H1 (cell line): ENCODE results near the gene LRP1. TPM values are rescaled to one million over a fixed set of nuclear protein-coding genes. Genes with fewer than 3 reads are reported as not detected.

ENCODE experiments used
- CTCF ChIA-PET: fragments of 300-600 bp; sonication (Branson Sonifier 250); formaldehyde crosslinking; loops from one replicate; lab custom pipeline; 2021; ENCODE audit not compliant: partially characterized antibody; lab: Charles Lee
- POLR2A ChIA-PET: fragments of 300-600 bp; sonication (Branson Sonifier 250); formaldehyde crosslinking; loops from one replicate; lab custom pipeline; 2021; ENCODE audit warnings: inconsistent platforms; ENCODE audit not compliant: partially characterized antibody; lab: Charles Lee
- DNase-seq, 2 experiments: peaks; one replicate each; pipeline versions ENCODE4 v3.0.0 to v3.0.0-alpha.2; 2010 to 2022; ENCODE audit warnings: low spot score in 2 of 2, low read depth in 1 of 2, mixed read lengths in 1 of 2
- FAIRE-seq: peaks from 2 replicates; lab custom pipeline; 2011; peaks lifted over from hg19 to GRCh38; lab: Jason Lieb, UNC
- H2AFZ ChIP-seq: 2 replicates; pipeline ENCODE4 v1.8.1; 2012; ENCODE audit warnings: low read length, inconsistent platforms
- H2AK5ac ChIP-seq: 2 replicates; pipeline ENCODE4 v1.6.1; 2013; ENCODE audit warnings: low read depth, low read length
- H2BK120ac ChIP-seq: replicated peaks from 2 replicates; pipeline ENCODE3; 2013; ENCODE audit warnings: low read depth, low read length, inconsistent platforms
- H2BK12ac ChIP-seq: 2 replicates; pipeline ENCODE4 v1.6.1; 2013; ENCODE audit warnings: low read depth, low read length
- H2BK15ac ChIP-seq: 2 replicates; pipeline ENCODE4 v1.6.1; 2013; ENCODE audit warnings: low read length
- H2BK20ac ChIP-seq: 2 replicates; pipeline ENCODE4 v1.6.1; 2013; ENCODE audit warnings: low read length
- H2BK5ac ChIP-seq: 2 replicates; pipeline ENCODE4 v1.6.1; 2013; ENCODE audit warnings: low read depth, low read length
- H3K14ac ChIP-seq: 2 replicates; pipeline ENCODE4 v1.6.1; 2013; ENCODE audit warnings: inconsistent platforms; ENCODE audit not compliant: insufficient read length
- H3K18ac ChIP-seq: 2 replicates; pipeline ENCODE4 v1.6.1; 2013; ENCODE audit warnings: low read length; ENCODE audit errors: extremely low read depth
- H3K23ac ChIP-seq: 2 replicates; pipeline ENCODE4 v1.6.1; 2013; ENCODE audit warnings: inconsistent platforms; ENCODE audit not compliant: insufficient read length
- H3K23me2 ChIP-seq: 2 replicates; pipeline ENCODE4 v1.6.1; 2013; ENCODE audit warnings: low read depth, low read length
- H3K27ac ChIP-seq: 2 replicates; pipeline ENCODE4 v1.6.1; 2011; ENCODE audit warnings: low read depth, low read length, inconsistent platforms
- H3K27me3 ChIP-seq, 4 experiments: replicated peaks in 1 of 4; 1 replicate in 1 of 4; 2 replicates in 3 of 4; pipeline versions ENCODE4 v1.6.1 to v1.8.1; 2011 to 2013; ENCODE audit warnings: low read length in 3 of 4, mild to moderate bottlenecking in 3 of 4, inconsistent platforms in 2 of 4, mixed read lengths in 2 of 4, moderate library complexity in 1 of 4; ENCODE audit not compliant: control insufficient read depth in 3 of 4, insufficient read depth in 3 of 4; ENCODE audit errors: extremely low read depth in 1 of 4
- H3K36me3 ChIP-seq, 4 experiments: 2 replicates each; pipeline versions ENCODE4 v1.6.1 to v1.8.1; 2011 to 2013; ENCODE audit warnings: mild to moderate bottlenecking in 4 of 4, low read length in 3 of 4, moderate library complexity in 2 of 4, control low read depth in 1 of 4, inconsistent platforms in 1 of 4; ENCODE audit not compliant: insufficient read depth in 4 of 4, control insufficient read depth in 2 of 4
- H3K4ac ChIP-seq: replicated peaks from 2 replicates; pipeline ENCODE3; 2013; ENCODE audit warnings: low read length, low read depth, mixed read lengths, inconsistent platforms; ENCODE audit not compliant: insufficient read length
- H3K4me1 ChIP-seq, 4 experiments: replicated peaks in 1 of 4; 1 replicate in 1 of 4; 2 replicates in 3 of 4; pipeline versions ENCODE4 v1.6.1 to v1.8.1; 2011 to 2013; ENCODE audit warnings: low read length in 3 of 4, inconsistent platforms in 2 of 4, mixed read lengths in 1 of 4; ENCODE audit not compliant: insufficient read depth in 4 of 4, control insufficient read depth in 3 of 4
- H3K4me2 ChIP-seq, 2 experiments: 2 replicates each; pipeline versions ENCODE4 v1.6.1 to v1.8.1; 2011 to 2013; ENCODE audit warnings: low read depth in 2 of 2, low read length in 2 of 2, control low read depth in 1 of 2, inconsistent platforms in 1 of 2, mild to moderate bottlenecking in 1 of 2; ENCODE audit not compliant: insufficient read depth in 1 of 2
- H3K4me3 ChIP-seq, 4 experiments: fragments of 200-600, 300-600 bp in 1 of 4; sonication (generic), shearing (Covaris generic), sonication (Bioruptor Twin) in 1 of 4; 2 replicates each; pipeline versions ENCODE4 v1.5.1 to v1.8.1; 2011 to 2016; ENCODE audit warnings: low read length in 4 of 4, low read depth in 3 of 4, control low read depth in 2 of 4, inconsistent platforms in 2 of 4, mild to moderate bottlenecking in 2 of 4, mixed read lengths in 1 of 4, moderate library complexity in 1 of 4; ENCODE audit not compliant: insufficient read depth in 2 of 4; ENCODE audit errors: extremely low read depth in 1 of 4
- H3K56ac ChIP-seq: replicated peaks from 2 replicates; pipeline ENCODE3; 2013; ENCODE audit warnings: low read depth, mild to moderate bottlenecking, mixed read lengths, low read length, inconsistent platforms; ENCODE audit not compliant: insufficient read length
- H3K79me1 ChIP-seq: 2 replicates; pipeline ENCODE4 v1.6.1; 2013; ENCODE audit warnings: low read depth, low read length, control low read depth
- H3K79me2 ChIP-seq, 2 experiments: 2 replicates each; pipeline versions ENCODE4 v1.6.1 to v1.8.1; 2012 to 2013; ENCODE audit warnings: low read length in 2 of 2, mild to moderate bottlenecking in 2 of 2, inconsistent platforms in 1 of 2; ENCODE audit not compliant: insufficient read depth in 2 of 2, control insufficient read depth in 1 of 2
- H3K9ac ChIP-seq, 4 experiments: replicated peaks in 1 of 4; 1 replicate in 1 of 4; 2 replicates in 3 of 4; pipeline versions ENCODE4 v1.6.1 to v1.8.1; 2011 to 2013; ENCODE audit warnings: low read depth in 3 of 4, low read length in 3 of 4, control low read depth in 2 of 4, mild to moderate bottlenecking in 2 of 4, moderate library complexity in 2 of 4, inconsistent platforms in 1 of 4; ENCODE audit errors: extremely low read depth in 1 of 4
- H3K9me3 ChIP-seq, 2 experiments: 2 replicates each; pipeline versions ENCODE4 v1.6.1 to v1.8.1; 2012 to 2013; ENCODE audit warnings: mild to moderate bottlenecking in 2 of 2, moderate library complexity in 2 of 2, control low read depth in 1 of 2, inconsistent platforms in 1 of 2, low read depth in 1 of 2, low read length in 1 of 2, mixed read lengths in 1 of 2; ENCODE audit not compliant: insufficient read depth in 2 of 2
- H4K20me1 ChIP-seq, 2 experiments: replicated peaks in 1 of 2; 2 replicates each; pipeline versions ENCODE3 to v1.8.1; 2011 to 2013; ENCODE audit warnings: inconsistent platforms in 2 of 2, low read length in 2 of 2, mild to moderate bottlenecking in 1 of 2; ENCODE audit not compliant: insufficient read depth in 2 of 2, control insufficient read depth in 1 of 2
- H4K5ac ChIP-seq: 2 replicates; pipeline ENCODE4 v1.6.1; 2013; ENCODE audit warnings: low read length, low read depth, mixed read lengths, inconsistent platforms; ENCODE audit not compliant: insufficient read length
- H4K8ac ChIP-seq: 2 replicates; pipeline ENCODE4 v1.8.0; 2013; ENCODE audit warnings: mild to moderate bottlenecking, moderate library complexity, low read length, inconsistent platforms; ENCODE audit not compliant: insufficient read depth; ENCODE audit errors: extremely low read depth
- H4K91ac ChIP-seq: replicated peaks from 2 replicates; pipeline ENCODE3; 2013; ENCODE audit warnings: low read length, mixed read lengths, inconsistent platforms; ENCODE audit not compliant: insufficient read length
- BACH1 ChIP-seq: IDR thresholded peaks from 2 replicates; pipeline ENCODE4 v1.6.1; 2012; ENCODE audit warnings: low read length, improper control_type of control experiment
- CBX5 ChIP-seq: fragments of 300-800, 300-1000 bp; sonication (generic); IDR thresholded peaks from 2 replicates; pipeline ENCODE4 v1.7.1; 2016; ENCODE audit warnings: antibody characterized with exemption, low read length, low read depth
- CTBP2 ChIP-seq: IDR thresholded peaks from 2 replicates; pipeline ENCODE4 v1.7.0; 2011; ENCODE audit warnings: borderline replicate concordance, mild to moderate bottlenecking, moderate library complexity, mixed read lengths, low read length; ENCODE audit not compliant: insufficient read depth, insufficient read length
- HDAC6 ChIP-seq: IDR thresholded peaks from one replicate; pipeline ENCODE4 v1.7.1; 2012; ENCODE audit warnings: low read depth, mild to moderate bottlenecking, inconsistent platforms, low read length, moderate library complexity
- JUND ChIP-seq: IDR thresholded peaks from 2 replicates; pipeline ENCODE4 v1.6.1; 2011; ENCODE audit warnings: mild to moderate bottlenecking, improper control_type of control experiment, low read length
- NRF1 ChIP-seq: IDR thresholded peaks from 2 replicates; pipeline ENCODE4 v1.6.1; 2011; ENCODE audit warnings: mild to moderate bottlenecking, low read depth, low read length, improper control_type of control experiment
- PHF8 ChIP-seq: fragments of 200-600 bp; sonication (generic); conservative IDR thresholded peaks from 2 replicates; pipeline ENCODE4 v1.7.1; 2012; ENCODE audit warnings: low read depth, mild to moderate bottlenecking, inconsistent platforms, low read length, moderate library complexity
- RBBP5 ChIP-seq: IDR thresholded peaks from 2 replicates; pipeline ENCODE4 v1.7.1; 2012; ENCODE audit warnings: low read depth, mild to moderate bottlenecking, inconsistent platforms, low read length, moderate library complexity, borderline replicate concordance
- SP1 ChIP-seq: IDR thresholded peaks from 2 replicates; pipeline ENCODE4 v1.6.1; 2011; ENCODE audit warnings: low read depth, low read length
- TCF12 ChIP-seq: IDR thresholded peaks from 2 replicates; pipeline ENCODE4 v1.6.1; 2011; ENCODE audit warnings: low read depth, mild to moderate bottlenecking, low read length
- USF2 ChIP-seq: IDR thresholded peaks from 2 replicates; pipeline ENCODE4 v1.6.1; 2011; ENCODE audit warnings: low read length, improper control_type of control experiment
- WGBS, 2 experiments: shearing (Covaris generic) in 1 of 2; methylation state at CpG; one replicate each; pipeline versions ENCODE4 v1.1.6 to v1.1.7; 2013 to 2015; ENCODE audit warnings: low lambda C conversion rate in 2 of 2, mixed read lengths in 2 of 2, inconsistent platforms in 1 of 2, low coverage in 1 of 2, missing lambda C conversion rate in 1 of 2; ENCODE audit not compliant: insufficient replicate concordance in 2 of 2, insufficient coverage in 1 of 2, insufficient read length in 1 of 2; ENCODE audit errors: extremely low coverage in 1 of 2, missing lambda C conversion rate in 1 of 2; 5-methylcytosine and 5-hydroxymethylcytosine counted together
- polyA plus RNA-seq, 7 experiments: library from polyadenylated mRNA; depleted of rRNA in 3 of 7; stranded (reverse) in 5 of 7; unstranded in 2 of 7; fragments of >200 nt in 5 of 7; fragments of 200-250 nt in 2 of 7; gene quantifications; 1 replicate in 5 of 7; 2 replicates in 1 of 7; 4 replicates in 1 of 7; pipeline versions ENCODE4 v1.2.1 to v1.2.3, GENCODE V29; 2011 to 2013; ENCODE audit warnings: missing spikeins in 2 of 7, mixed read lengths in 2 of 7
- total RNA-seq: library from RNA; stranded (reverse); fragmentation: NEBNext Ultra II Directional; extraction: Animal tissue kit (Norgen Biotek cat#: 25700); gene quantifications from 2 replicates; pipeline ENCODE4 v1.2.1, GENCODE V29; 2021

LRP1 gene
- total and polyA plus RNA-seq, 2 of the 8 experiments (the other 6 are each of a cell fraction or from before 2014, with no cell fraction given), result 35.3 to 92.5 TPM

DNA sequence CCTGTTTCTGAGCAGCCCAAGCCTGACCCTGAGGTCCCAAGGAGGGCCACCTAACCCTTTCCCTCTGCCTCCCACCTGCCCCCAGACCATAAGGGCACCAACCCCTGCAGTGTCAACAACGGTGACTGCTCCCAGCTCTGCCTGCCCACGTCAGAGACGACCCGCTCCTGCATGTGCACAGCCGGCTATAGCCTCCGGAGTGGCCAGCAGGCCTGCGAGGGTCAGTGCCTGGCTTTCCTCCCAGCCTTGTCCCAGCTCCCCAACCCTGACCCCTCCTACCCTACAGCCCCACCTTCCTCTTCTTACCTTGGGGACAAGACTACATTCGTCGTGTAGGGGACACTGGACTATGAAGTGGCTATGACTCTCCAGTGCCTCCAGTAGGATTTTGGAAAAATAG, 52.8 kb downstream of the LRP1 start:
- Histone ChIP-seq H3K18ac (no peak overlapping the region), H2BK12ac (no peak overlapping the region), H2BK120ac (no peak overlapping the region), H3K27me3 (no peaks in the 10 kb centered on the region), H4K20me1 (peaks cover 6 to 21% of the 10 kb centered on the region in 2 experiments), H2AFZ (no peak overlapping the region), H3K4ac (no peak overlapping the region), H3K79me1 (no peaks in the 10 kb centered on the region), H3K9ac (no peak overlapping the region), H3K4me2 (no peak overlapping the region), H3K79me2 (no peaks in the 10 kb centered on the region), H4K5ac (no peak overlapping the region), H3K9me3 (no peaks in the 10 kb centered on the region), H2AK5ac (no peak overlapping the region), H3K23ac (no peak overlapping the region), H3K56ac (no peak overlapping the region), H3K23me2 (no peaks in the 10 kb centered on the region), H3K4me3 (no peak overlapping the region), H2BK5ac (no peak overlapping the region), H2BK20ac (no peak overlapping the region), H3K14ac (no peak overlapping the region), H4K8ac (no peak overlapping the region), H3K27ac (no peak overlapping the region), H2BK15ac (no peak overlapping the region), H3K4me1 (no peaks in the 10 kb centered on the region; a peak in 1 of 7 replicates), H3K36me3 (peaks cover 51 to 78% (median 75%) of the 10 kb centered on the region in 4 experiments), H4K91ac (no peak overlapping the region)
- TF ChIP-seq PHF8 (no peak), HDAC6 (no peak), NRF1 (no peak), CBX5 (no peak), SP1 (no peak), JUND (no peak), BACH1 (no peak), CTBP2 (no peak), USF2 (no peak), TCF12 (no peak), RBBP5 (no peak)
- WGBS, 2 experiments, result 91% methylated on average over 9 of the region's 9 CpGs; no CpG with 5 or more reads in 1 of the 2 experiments
- FAIRE-seq (no peak), DNase-seq (no peak)
- ChIA-PET CTCF (interaction anchor here (0.6 to 21.9 kb wide), 12 partner anchors 4 to 82 kb away, joined by 3 to 389 read pairs (median 3); partner anchors contain the start of gene LRP1), POLR2A (interaction anchor here (0.7 to 4.6 kb wide), 13 partner anchors 9 to 58 kb away, joined by 3 to 15 read pairs (median 4); partner anchors contain the start of genes LRP1-AS and SHMT2)
